HL-60 (cell line): ENCODE results near the gene ARHGAP30.

Experiments
- DNase-seq, 2 experiments: peaks; one replicate each; pipeline ENCODE4 v3.0.0-alpha.2; 2010 to 2020; ENCODE audit warnings: low read depth in 1 of 2, low spot score in 1 of 2
- H3K27ac ChIP-seq: fragments of 250-450 bp; sonication (Bioruptor Pico); replicated peaks from 2 replicates; pipeline ENCODE4 v1.5.1; 2020; ENCODE audit warnings: mild to moderate bottlenecking, moderate library complexity
- H3K27me3 ChIP-seq: fragments of 250-450 bp; sonication (Bioruptor Pico); 2 replicates; pipeline ENCODE4 v1.5.1; 2021; ENCODE audit warnings: mild to moderate bottlenecking, moderate library complexity; ENCODE audit not compliant: insufficient read depth, poor library complexity, severe bottlenecking
- H3K4me3 ChIP-seq: replicated peaks from 2 replicates; pipeline ENCODE4 v1.5.1; 2011; ENCODE audit warnings: mild to moderate bottlenecking, control low read depth, low read length; ENCODE audit not compliant: insufficient read depth
- CTCF ChIP-seq: IDR thresholded peaks from one replicate; pipeline ENCODE4 v1.5.1; 2011; ENCODE audit warnings: low read length, control low read depth, inconsistent platforms; ENCODE audit not compliant: insufficient read depth
- GABPA ChIP-seq: IDR thresholded peaks from 2 replicates; pipeline ENCODE4 v1.6.1; 2012; ENCODE audit warnings: low read depth
- POLR2AphosphoS5 ChIP-seq: IDR thresholded peaks from 2 replicates; pipeline ENCODE4 v1.6.1; 2012; ENCODE audit warnings: low read depth
- REST ChIP-seq: IDR thresholded peaks from 2 replicates; pipeline ENCODE4 v1.6.1; 2012; ENCODE audit warnings: low read depth; ENCODE audit not compliant: insufficient replicate concordance
- SPI1 ChIP-seq: IDR thresholded peaks from 2 replicates; pipeline ENCODE4 v1.6.1; 2012; ENCODE audit warnings: low read depth, mild to moderate bottlenecking, borderline replicate concordance

Gene ARHGAP30

GRCh38 chr1:161083748-161084596 lies 14.3 kb upstream of the ARHGAP30 start:
- no peak overlapping the region for H3K4me3 ChIP-seq
- no peak for DNase-seq
- peak overlapping the region; percentile 36; the same call in 1 of the 2 replicates for H3K27ac ChIP-seq
- no peaks in the 10 kb centered on the region for H3K27me3 ChIP-seq
- TF ChIP-seq POLR2AphosphoS5 (no peak), CTCF (no peak), REST (no peak), SPI1 (no peak), GABPA (no peak)

- no peaks in the 10 kb centered on the region for H3K27me3 ChIP-seq
- H3K27ac ChIP-seq: peak overlapping the region; percentile 36; the same call in 1 of the 2 replicates
- peak; percentile 84 to 95 for DNase-seq
- TF ChIP-seq POLR2AphosphoS5: peak; percentile 24; the same call in 1 of the 2 replicates
- TF ChIP-seq REST: no peak
- TF ChIP-seq GABPA: no peak
- no peak for TF ChIP-seq SPI1
- TF ChIP-seq CTCF: no peak
- no peak overlapping the region for H3K4me3 ChIP-seq
Observed at GRCh38 chr1:161082996-161083747, 13.5 kb upstream of the ARHGAP30 start.

- no peak for DNase-seq
- no peak overlapping the region for H3K27ac ChIP-seq
- H3K27me3 ChIP-seq: no peaks in the 10 kb centered on the region
- H3K4me3 ChIP-seq: no peak overlapping the region
- no peak for TF ChIP-seq CTCF
- TF ChIP-seq GABPA: no peak
- TF ChIP-seq POLR2AphosphoS5: no peak
- TF ChIP-seq SPI1: no peak
- TF ChIP-seq REST: no peak
Observed at GRCh38 chr1:161082483-161082882, 12.8 kb upstream of the ARHGAP30 start.
